GM21576 (cell line): ENCODE results near the gene COL5A1.

Source experiments
- ATAC-seq: cut with Tn5 transposase; IDR thresholded peaks from one replicate; pipeline ENCODE4 v1.9.1; 2021; ENCODE audit warnings: mild to moderate bottlenecking, moderate library complexity; ENCODE audit not compliant: unreplicated experiment

Gene COL5A1

DNA sequence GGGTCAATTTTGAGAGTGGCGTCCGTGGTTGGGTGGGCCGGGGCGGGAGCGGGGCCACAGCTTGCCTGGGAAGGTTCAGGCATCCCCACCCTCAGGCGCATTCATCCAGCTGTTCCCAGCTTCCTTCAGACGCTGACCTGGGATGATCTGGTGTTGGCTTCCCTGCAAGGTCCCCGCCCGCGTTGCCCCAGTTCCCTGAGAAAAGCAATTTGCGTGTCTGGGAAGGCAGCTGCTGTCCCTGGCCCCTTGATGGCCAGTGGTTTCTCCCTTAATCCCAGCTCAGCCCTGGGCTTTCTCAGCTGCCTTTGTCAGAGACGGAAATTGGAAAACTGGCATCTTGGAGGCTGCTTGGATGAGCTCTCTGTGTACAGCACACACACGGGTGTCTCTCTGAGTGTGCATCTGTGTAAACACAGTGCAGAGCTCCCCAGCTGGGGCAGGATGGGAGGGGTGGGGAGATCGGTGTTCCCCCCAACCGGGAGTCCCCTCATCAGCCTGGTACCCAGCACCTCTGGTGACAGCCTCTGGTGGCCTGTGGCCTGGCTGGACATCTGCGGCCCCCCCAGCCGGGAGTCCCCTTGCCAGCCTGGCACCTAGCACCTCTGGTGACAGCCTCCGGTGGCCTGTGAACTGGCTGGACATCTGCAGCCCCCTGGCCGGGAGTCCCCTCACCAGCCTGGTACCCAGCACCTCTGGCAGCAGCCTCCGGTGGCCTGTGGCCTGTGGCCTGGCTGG lies 94.0 kb downstream of the COL5A1 start:
- ATAC-seq = no peak

- no peak for ATAC-seq
Observed at GRCh38 chr9:134736791-134737497, 95.3 kb downstream of the COL5A1 start.

DNA sequence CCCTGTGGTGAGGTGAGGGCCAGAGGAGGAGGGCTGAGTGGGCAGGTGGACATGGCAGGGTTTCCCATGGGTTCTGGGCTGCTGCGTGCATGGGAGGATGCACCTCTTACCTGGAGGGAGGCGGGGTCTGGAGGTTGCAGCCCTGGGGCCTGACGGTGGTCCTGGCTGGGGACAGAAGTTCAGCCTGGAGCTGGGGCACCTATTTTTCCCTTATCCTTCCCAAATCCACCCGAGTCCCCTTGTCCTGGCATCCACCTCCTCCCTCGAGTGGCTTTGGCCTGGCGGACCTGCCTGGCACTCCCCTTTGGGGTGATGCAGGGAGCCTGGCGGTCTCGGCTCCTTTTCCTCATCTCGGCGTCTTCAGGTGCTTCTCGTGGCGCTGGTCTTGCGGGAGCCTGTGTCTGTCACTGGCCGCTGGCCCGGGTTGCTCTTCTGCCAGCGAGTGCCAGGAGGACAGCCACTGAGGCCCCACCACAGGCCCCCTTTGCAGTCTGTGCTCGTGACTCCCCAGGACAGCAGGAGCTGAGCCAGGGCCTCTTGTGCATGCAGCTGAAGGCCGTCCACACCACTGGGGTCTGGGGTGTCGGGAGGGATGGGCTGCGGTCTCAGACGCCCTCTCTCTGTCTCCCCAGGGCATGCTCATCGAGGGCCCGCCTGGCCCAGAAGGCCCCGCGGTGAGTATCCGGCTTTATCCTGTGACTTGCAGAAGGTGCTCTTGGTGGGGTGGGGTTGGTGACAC lies 96.4 kb downstream of the COL5A1 start:
- no peak for ATAC-seq

- ATAC-seq = no peak
Observed at GRCh38 chr9:134738869-134739659, 97.5 kb downstream of the COL5A1 start.

GRCh38 chr9:134739660-134739968 lies 98.0 kb downstream of the COL5A1 start:
- ATAC-seq = no peak

- ATAC-seq = no peak
Observed at GRCh38 chr9:134740071-134740470, 98.5 kb downstream of the COL5A1 start.

DNA sequence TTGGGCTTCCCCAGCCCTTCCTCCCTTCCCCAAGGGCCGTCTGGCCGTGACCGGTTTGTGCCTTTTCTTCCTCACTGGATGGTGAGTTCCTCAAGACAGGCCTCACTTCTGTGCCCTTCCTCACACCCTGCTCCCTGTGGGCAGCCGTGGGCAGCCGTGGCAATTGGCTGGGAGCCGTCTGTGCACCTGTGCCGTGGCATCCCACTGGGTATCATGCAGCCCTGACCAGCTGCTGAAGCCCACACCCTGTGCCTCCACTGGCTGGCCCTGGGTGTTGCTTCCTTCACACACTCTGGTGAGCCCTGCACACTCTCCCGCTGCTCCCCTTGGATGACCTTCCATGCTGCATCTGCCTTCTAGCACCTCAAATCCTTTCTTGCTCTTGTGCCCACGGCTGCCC lies 100.2 kb downstream of the COL5A1 start:
- no peak for ATAC-seq

GRCh38 chr9:134742822-134743535 lies 101.4 kb downstream of the COL5A1 start:
- no peak for ATAC-seq

GRCh38 chr9:134743853-134744252 lies 102.2 kb downstream of the COL5A1 start:
- no peak for ATAC-seq

GRCh38 chr9:134744385-134745295 lies 103.0 kb downstream of the COL5A1 start:
- no peak for ATAC-seq

DNA sequence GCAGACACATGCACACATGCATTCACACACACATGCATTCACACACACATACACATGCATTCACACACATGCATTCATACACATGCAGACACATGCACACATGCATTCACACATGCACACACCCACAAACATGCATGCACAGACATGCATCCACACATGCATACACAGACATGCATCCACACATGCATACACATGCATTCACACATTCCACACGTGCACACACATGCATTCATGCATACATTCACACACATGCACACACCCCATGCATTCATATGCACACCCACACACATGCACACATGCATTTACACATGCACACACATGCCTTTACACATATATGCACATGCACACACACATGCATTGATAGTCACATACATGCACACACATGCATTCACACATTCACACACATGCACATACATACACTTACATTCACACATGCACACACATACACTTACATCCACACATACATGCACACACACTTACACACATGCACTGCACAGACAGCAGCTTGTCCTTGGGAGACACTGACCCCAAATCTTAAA lies 106.4 kb downstream of the COL5A1 start:
- no peak for ATAC-seq

- ATAC-seq = no peak
Observed at GRCh38 chr9:134748591-134748990, 107.0 kb downstream of the COL5A1 start.

DNA sequence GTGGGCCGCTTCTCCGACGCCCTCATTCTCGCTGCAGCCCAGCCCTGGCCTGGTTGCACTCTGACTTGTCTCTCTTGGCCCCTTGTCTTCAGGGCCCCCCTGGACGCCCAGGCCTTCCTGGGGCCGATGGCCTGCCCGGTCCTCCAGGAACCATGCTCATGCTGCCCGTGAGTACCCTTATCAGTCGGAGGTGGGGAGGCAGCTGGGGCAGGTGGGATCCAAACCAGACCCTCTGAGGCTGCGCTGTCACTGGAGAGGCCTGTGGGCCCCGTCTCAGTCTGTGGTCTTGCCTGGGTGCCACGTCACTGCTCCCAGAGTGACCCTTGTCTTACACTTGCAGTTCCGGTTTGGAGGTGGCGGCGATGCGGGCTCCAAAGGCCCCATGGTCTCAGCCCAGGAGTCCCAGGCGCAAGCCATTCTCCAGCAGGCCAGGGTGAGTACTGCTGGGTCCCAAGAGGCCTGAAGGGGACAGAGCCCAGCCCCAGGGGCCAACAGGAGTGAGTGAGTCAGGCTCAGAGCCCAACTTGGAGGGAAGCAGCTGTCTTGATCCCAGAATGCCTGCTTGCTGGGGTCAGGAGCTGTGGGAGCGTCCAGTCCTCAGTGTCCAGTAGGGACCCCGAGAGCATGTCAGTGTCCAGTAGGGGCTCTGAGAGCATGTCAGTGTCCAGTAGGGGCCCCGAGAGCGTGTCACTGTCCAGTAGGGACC lies 109.0 kb downstream of the COL5A1 start:
- ATAC-seq = no peak

DNA sequence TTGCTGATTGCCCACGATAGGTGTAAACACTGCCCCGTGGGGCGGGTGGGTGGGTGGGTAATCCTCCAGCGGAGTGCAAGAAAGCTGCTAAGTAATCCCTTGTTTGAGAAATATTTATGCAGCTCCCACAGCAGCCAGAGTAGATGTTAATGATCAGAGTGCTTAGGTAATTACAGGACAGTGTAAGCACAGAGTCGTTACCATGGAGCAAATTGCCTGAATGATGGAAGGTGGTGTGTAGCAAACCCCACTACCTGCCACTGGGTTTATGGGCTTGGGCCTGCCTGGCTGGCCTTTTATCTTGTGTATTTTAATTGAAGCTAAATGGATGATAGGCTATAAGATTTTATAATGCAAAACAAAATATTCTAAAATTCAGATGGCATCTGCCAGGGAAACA lies 110.0 kb downstream of the COL5A1 start:
- ATAC-seq = no peak

- ATAC-seq = no peak
Observed at GRCh38 chr9:134752471-134753168, 111.0 kb downstream of the COL5A1 start.

GRCh38 chr9:134753191-134753590 lies 111.6 kb downstream of the COL5A1 start:
- no peak for ATAC-seq

DNA sequence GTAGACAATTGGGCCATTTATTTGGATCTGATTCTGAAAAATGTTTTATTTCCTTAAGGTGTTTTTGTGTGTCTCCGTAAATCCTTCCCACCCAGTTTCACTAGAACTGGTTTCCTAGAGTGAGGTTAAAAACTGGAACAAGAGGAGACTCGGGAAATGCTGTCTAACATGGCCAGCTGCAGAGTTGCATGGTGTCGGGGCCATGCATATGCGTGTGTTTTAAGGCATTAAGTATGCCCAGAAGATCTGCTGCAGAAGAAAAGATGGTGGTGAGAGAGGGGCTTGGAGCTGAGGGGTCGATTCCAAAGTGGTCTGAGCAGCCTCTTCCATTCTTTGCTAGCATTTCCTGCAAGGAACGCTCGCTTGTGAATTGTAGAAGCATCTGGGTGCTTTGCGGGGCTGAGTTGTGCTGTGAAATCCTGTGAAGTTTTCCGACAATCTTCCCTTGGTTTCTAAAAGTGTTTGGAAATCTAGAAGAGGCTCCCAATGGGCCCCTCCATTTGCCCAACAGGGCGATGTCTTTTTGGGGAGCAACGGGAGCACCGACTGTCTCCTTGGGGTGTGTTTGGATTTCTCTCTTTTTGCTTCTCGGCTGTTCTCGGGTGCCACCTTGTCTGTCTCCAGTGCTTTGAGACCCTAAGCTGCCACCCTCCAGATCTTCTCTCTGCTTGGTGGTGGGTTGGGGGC lies 113.8 kb downstream of the COL5A1 start:
- ATAC-seq = no peak
